Stimulated activated CD4-positive, alpha-beta T cell treated with anti-CD3 and anti-CD28 coated beads, Interleukin-15, amount 100 ng/mL, for 1 hour (primary cell): ENCODE measurements around the gene SLC37A2.
A peak's percentile ranks its signal among the peaks of the same experiment; 100 is the strongest.

Experiments used
- DNase-seq, 2 donors: peaks; one replicate each; pipeline ENCODE4 v3.0.0-alpha.2; 2020; ENCODE audit warnings: low read depth in 1 of 2, low spot score in 1 of 2

The SLC37A2 gene

GRCh38 chr11:125108469-125108868 is 45.4 kb downstream of the SLC37A2 start:
- no peak for DNase-seq

GRCh38 chr11:125110506-125110905 is 47.4 kb downstream of the SLC37A2 start:
- DNase-seq = no peak

GRCh38 chr11:125111001-125111342 is 47.9 kb downstream of the SLC37A2 start:
- no peak for DNase-seq

GRCh38 chr11:125111343-125112207 is 48.5 kb downstream of the SLC37A2 start, which contains the start of gene TMEM218:
TMEM218 (minus strand) TSS chr11:125111626; CDS start chr11:125102241, 9,385 bp downstream.
- DNase-seq = peak; percentile 87 to 90

GRCh38 chr11:125112208-125112604 is 49.1 kb downstream of the SLC37A2 start:
- DNase-seq = no peak

GRCh38 chr11:125114518-125114917 is 51.4 kb downstream of the SLC37A2 start:
- DNase-seq = no peak

GRCh38 chr11:125117429-125117828 is 54.3 kb downstream of the SLC37A2 start:
- DNase-seq = no peak

- DNase-seq = no peak
These were observed 60.3 kb downstream of the SLC37A2 start for GRCh38 chr11:125123194-125123946.

- DNase-seq = peak in 1 of 2 donors; percentile 12
These were observed 61.0 kb downstream of the SLC37A2 start for GRCh38 chr11:125123947-125124617.

GRCh38 chr11:125124618-125124992 is 61.5 kb downstream of the SLC37A2 start:
- no peak for DNase-seq

GRCh38 chr11:125128450-125128849 is 65.3 kb downstream of the SLC37A2 start:
- DNase-seq = no peak

- DNase-seq = no peak
These were observed 66.3 kb downstream of the SLC37A2 start for GRCh38 chr11:125129316-125129993.

GRCh38 chr11:125132071-125132470 is 69.0 kb downstream of the SLC37A2 start:
- no peak for DNase-seq

GRCh38 chr11:125132596-125132995 is 69.5 kb downstream of the SLC37A2 start:
- DNase-seq = no peak

GRCh38 chr11:125136001-125136400 is 72.9 kb downstream of the SLC37A2 start:
- no peak for DNase-seq

GRCh38 chr11:125138966-125139365 is 75.9 kb downstream of the SLC37A2 start:
- no peak for DNase-seq

GRCh38 chr11:125139778-125140177 is 76.7 kb downstream of the SLC37A2 start:
- no peak for DNase-seq
